Left lung (tissue), 10 donors: ENCODE measurements around the gene MRPS34. TPM values are rescaled to one million over a fixed set of nuclear protein-coding genes. Genes with fewer than 3 reads are reported as not detected.

Source experiments
- ATAC-seq: fragments of 200-7000 bp; cut with Tn5 transposase; one replicate; pipeline ENCODE4 v1.9.1; 2020; ENCODE audit warnings: moderate library complexity
- DNase-seq, 4 donors: peaks; one replicate each; pipeline ENCODE4 v3.0.0-alpha.2; 2013 to 2020
- H3K27ac ChIP-seq, 2 donors: fragments of 200-600 bp; sonication (generic) in 1 of 2; one replicate each; pipeline versions ENCODE4 v1.5.0 to v1.8.0; 2020 to 2021
- H3K27me3 ChIP-seq, 2 donors: fragments of 200-600 bp; sonication (generic) in 1 of 2; one replicate each; pipeline versions ENCODE4 v1.5.0 to v1.8.0; 2020 to 2021
- H3K36me3 ChIP-seq, 2 donors: fragments of 200-600 bp; sonication (generic) in 1 of 2; one replicate each; pipeline versions ENCODE4 v1.5.0 to v1.8.0; 2020 to 2021
- H3K4me1 ChIP-seq, 2 donors: fragments of 200-600 bp; one replicate each; pipeline ENCODE4 v1.8.0; 2021
- H3K4me3 ChIP-seq, 2 donors: fragments of 200-600 bp; sonication (generic) in 1 of 2; one replicate each; pipeline versions ENCODE4 v1.5.0 to v1.8.0; 2020 to 2021; ENCODE audit warnings: mild to moderate bottlenecking in 1 of 2
- H3K9me3 ChIP-seq, 2 donors: fragments of 200-600 bp; sonication (generic) in 1 of 2; one replicate each; pipeline versions ENCODE4 v1.5.0 to v1.8.0; 2020 to 2021
- CTCF ChIP-seq, 2 donors: fragments of 200-600 bp; sonication (generic) in 1 of 2; IDR thresholded peaks; one replicate each; pipeline versions ENCODE4 v1.5.0 to v1.8.0; 2021; ENCODE audit warnings: antibody characterized with exemption in 2 of 2
- intact Hi-C, 2 donors: fragments of 100-400 bp; cut with DNase I; formaldehyde crosslinking; loops; one replicate each; pipeline versions ENCODE4 v1.11.2 to v1.14.2; 2022
- polyA plus RNA-seq, 6 donors: library from polyadenylated mRNA; unstranded; fragments of 120-200 nt; gene quantifications; one replicate each; pipeline ENCODE4 v1.2.1, GENCODE V29; 2013; ENCODE audit not compliant: insufficient read length in 6 of 6
- total RNA-seq, 2 donors: library from RNA; stranded (reverse); fragmentation: NEBNext Ultra II Directional; extraction: Animal tissue kit (Norgen Biotek cat#: 25700); gene quantifications; one replicate each; pipeline ENCODE4 v1.2.1, GENCODE V29; 2021
- donor health status: DM: no; HTN: yes; CAD: no.
- donor health status: DM: no; HTN: no; CAD: no.

MRPS34 gene
- total and polyA plus RNA-seq, 8 donors = 47.5 to 91.5 (median 64.1) TPM

- DNase-seq = no peak
- peaks cover 0 to 50% of the 10 kb centered on the region in 2 donors for H3K36me3 ChIP-seq
- H3K4me1 ChIP-seq = peaks cover 23 to 39% of the 10 kb centered on the region in 2 donors
- peak overlapping the region; percentile 62 to 93 for H3K27ac ChIP-seq
- intact Hi-C loops = no loop called here
- no peak for ATAC-seq
- no peaks in the 10 kb centered on the region for H3K9me3 ChIP-seq
- no peak for TF ChIP-seq CTCF (IDR thresholded peaks at IDR 0.05)
- no peak overlapping the region for H3K4me3 ChIP-seq
- no peaks in the 10 kb centered on the region for H3K27me3 ChIP-seq
These were observed 3.3 kb downstream of the MRPS34 start for GRCh38 chr16:1769402-1770300.

- Histone ChIP-seq H3K4me1 (peaks cover 16 to 31% of the 10 kb centered on the region in 2 donors), H3K9me3 (no peaks in the 10 kb centered on the region), H3K36me3 (peaks cover 0 to 57% of the 10 kb centered on the region in 2 donors), H3K27ac (no peak overlapping the region), H3K27me3 (no peaks in the 10 kb centered on the region), H3K4me3 (no peak overlapping the region)
- TF ChIP-seq CTCF (IDR thresholded peaks at IDR 0.05) = no peak
- ATAC-seq (no peak), DNase-seq (no peak)
- intact Hi-C loops = no loop called here
These were observed 4.0 kb downstream of the MRPS34 start for GRCh38 chr16:1768767-1769401.

- Histone ChIP-seq H3K27me3 (no peaks in the 10 kb centered on the region), H3K9me3 (no peaks in the 10 kb centered on the region), H3K36me3 (peaks cover 0 to 64% of the 10 kb centered on the region in 2 donors), H3K27ac (no peak overlapping the region), H3K4me3 (no peak overlapping the region), H3K4me1 (peaks cover 13 to 27% of the 10 kb centered on the region in 2 donors)
- ATAC-seq = no peak
- intact Hi-C loops = no loop called here
- DNase-seq = no peak
- no peak for TF ChIP-seq CTCF (IDR thresholded peaks at IDR 0.05)
These were observed 4.7 kb downstream of the MRPS34 start for GRCh38 chr16:1768061-1768766.

GRCh38 chr16:1767116-1767994 is 5.6 kb downstream of the MRPS34 start:
- ATAC-seq = no peak
- intact Hi-C loops = no loop called here
- H3K27me3 ChIP-seq = no peaks in the 10 kb centered on the region
- no peaks in the 10 kb centered on the region for H3K9me3 ChIP-seq
- H3K27ac ChIP-seq = no peak overlapping the region
- H3K36me3 ChIP-seq = peaks cover 0 to 72% of the 10 kb centered on the region in 2 donors
- no peak for TF ChIP-seq CTCF (IDR thresholded peaks at IDR 0.05)
- peaks cover 13 to 25% of the 10 kb centered on the region in 2 donors for H3K4me1 ChIP-seq
- no peak overlapping the region for H3K4me3 ChIP-seq
- DNase-seq = no peak
